HG02970 (cell line): ENCODE data around the gene PPIL1.

Source experiments
- ATAC-seq: cut with Tn5 transposase; IDR thresholded peaks from one replicate; pipeline ENCODE4 v1.9.1; 2021; ENCODE audit warnings: mild to moderate bottlenecking, moderate library complexity, moderate number of reproducible peaks; ENCODE audit not compliant: unreplicated experiment, low FRiP score

The PPIL1 gene

GRCh38 chr6:36857325-36857724, 17.3 kb downstream of the PPIL1 start:
- ATAC-seq: no peak

DNA sequence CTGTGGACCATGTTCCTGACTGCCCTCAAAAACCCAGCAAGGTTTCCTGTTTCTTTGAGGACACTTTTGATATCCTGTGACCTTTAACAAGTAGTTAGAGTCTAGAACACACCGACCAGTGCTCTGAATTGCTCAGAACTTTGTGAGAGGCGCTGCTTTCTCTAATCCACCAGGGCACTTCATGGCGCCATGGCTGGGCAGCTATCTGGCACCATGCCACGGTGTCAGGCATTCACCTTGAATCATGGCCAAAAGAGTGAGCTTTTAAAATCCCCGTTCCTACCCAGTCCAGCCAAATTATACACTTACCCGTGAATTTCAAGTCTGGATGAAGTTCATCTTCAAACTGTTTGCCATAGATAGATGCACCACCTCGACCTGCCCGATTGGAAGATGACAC, 18.3 kb downstream of the PPIL1 start:
- no peak for ATAC-seq

DNA sequence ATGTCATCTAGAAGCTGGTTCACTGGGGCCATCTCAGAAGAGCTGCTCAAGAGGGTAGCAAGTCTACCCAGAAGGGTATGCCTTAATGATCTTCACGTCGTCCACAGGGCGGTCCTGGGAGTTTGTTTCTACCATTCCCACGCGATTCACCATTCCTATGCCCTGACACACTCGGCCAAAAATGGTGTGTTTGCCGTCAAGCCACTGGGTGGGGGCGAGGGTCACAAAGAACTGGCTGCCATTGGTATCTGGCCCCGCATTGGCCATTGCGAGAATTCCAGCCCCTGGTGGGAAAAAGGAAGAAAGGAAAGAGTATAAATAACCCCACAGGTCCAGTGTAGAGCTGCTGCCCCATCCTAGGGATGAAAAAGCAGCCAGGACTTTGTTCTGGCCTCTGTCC, 18.9 kb downstream of the PPIL1 start:
- no peak for ATAC-seq

GRCh38 chr6:36853325-36853724, 21.3 kb downstream of the PPIL1 start:
- ATAC-seq: no peak

DNA sequence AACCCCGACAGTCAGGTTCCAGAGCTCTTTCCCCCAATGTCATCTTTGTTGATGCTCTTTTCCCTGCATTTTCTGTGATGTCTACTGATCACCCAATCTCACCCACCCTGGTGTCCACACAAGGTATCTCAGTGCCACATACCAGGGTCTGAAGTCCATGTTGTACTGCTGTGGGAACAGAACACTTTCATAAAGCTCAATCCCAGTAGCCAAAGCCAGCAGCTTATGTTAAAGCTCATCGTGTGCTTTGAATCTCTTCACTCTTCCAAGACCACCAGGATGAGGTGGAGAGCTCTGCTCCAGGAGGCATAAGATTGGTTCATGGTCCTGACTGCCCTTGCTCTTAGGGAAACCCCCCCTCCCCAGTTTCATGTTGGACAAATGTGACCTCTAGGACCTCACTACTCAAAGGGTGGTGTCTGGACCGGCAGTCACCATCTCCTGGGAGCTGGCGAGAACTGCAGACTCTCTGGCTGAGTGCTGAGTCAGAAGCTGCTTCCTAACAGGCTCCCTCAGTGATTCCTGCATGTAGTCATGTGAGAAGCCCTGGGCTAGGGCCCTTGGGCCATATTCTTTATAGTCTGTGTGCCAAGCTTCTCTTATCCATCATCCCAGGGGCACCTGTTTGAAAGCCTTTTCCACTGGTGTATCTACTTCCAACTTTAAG, 22.0 kb downstream of the PPIL1 start:
- no peak for ATAC-seq

DNA sequence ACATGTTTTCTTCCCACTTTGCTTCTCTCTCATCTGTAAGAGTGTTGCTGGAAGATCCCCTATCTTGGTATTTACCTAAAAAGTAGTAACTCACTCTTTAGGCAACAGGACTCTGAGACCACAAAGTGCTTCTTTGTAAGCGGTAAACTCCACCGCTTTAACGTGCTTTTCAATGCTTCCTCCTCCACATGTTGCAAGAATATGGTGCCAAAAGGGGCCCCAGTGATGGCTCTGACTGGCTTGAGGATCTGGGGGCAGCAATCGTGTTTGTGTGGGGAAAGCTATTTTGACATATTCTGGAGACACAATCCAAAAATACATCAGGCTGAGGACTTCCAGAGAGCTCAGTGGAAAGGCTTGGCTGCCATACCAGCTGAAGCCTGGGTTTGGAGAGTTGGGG, 23.0 kb downstream of the PPIL1 start:
- no peak for ATAC-seq

GRCh38 chr6:36851149-36851614, 23.4 kb downstream of the PPIL1 start:
- no peak for ATAC-seq

DNA sequence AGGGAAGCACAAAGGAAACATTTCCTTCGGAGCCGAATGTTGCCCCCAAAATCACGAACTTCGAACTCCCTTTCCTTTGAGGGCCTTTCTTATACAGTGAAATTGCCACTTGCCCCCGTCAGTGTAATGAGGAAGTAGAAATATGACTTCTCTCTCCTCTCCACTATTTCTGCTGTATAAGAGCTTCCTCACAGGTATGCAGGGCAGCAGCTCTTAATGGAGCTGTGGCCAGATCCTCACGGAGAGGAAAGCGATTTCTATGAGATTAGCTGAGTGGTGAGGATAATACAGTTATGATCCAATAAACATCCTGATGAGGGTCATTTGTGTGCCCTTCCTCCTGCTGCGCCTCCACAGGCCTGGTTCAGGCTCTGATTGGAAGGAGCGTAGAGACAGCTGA, 24.6 kb downstream of the PPIL1 start:
- ATAC-seq: no peak

- no peak for ATAC-seq
Measured at GRCh38 chr6:36848658-36849441, 25.8 kb downstream of the PPIL1 start.

DNA sequence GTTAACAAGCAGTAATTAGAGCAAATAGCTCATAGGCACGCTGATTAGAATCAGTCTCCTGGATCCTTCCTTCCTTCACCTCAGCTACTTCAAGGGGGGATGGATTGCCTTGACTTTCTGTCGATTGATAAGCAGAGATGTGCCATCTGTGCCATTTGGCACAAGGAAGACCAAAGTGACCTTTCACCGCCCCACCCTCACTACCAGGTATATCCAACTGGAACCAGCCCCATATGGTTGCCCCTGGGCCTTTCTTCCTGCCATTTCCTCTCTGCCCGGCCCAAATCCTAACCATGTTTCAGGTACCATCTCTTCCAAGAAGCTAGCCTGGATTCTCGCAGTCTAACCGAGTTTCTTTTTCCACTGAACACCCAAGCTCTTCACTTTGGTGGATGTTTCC, 26.6 kb downstream of the PPIL1 start:
- ATAC-seq: no peak

DNA sequence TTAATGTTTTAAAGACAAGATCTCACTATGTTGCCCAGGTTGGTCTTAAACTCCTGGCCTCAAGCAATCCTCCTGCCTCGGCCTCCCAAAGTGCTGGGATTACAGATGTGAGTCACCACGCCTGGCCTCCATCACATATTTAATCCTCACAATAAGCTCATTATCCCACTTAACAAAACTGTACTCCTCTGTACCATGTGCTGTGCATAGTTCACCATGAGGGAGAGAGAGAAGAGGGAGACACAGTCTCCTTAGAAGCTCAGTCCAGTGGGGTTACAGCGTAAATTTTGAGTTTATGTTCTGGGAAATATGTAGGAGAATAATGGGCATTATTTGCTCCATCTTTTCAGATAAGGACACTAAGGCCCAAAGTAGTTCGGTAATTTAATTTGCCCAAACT, 27.5 kb downstream of the PPIL1 start:
- ATAC-seq: no peak

- ATAC-seq: no peak
Measured at GRCh38 chr6:36845233-36845632, 29.4 kb downstream of the PPIL1 start.

DNA sequence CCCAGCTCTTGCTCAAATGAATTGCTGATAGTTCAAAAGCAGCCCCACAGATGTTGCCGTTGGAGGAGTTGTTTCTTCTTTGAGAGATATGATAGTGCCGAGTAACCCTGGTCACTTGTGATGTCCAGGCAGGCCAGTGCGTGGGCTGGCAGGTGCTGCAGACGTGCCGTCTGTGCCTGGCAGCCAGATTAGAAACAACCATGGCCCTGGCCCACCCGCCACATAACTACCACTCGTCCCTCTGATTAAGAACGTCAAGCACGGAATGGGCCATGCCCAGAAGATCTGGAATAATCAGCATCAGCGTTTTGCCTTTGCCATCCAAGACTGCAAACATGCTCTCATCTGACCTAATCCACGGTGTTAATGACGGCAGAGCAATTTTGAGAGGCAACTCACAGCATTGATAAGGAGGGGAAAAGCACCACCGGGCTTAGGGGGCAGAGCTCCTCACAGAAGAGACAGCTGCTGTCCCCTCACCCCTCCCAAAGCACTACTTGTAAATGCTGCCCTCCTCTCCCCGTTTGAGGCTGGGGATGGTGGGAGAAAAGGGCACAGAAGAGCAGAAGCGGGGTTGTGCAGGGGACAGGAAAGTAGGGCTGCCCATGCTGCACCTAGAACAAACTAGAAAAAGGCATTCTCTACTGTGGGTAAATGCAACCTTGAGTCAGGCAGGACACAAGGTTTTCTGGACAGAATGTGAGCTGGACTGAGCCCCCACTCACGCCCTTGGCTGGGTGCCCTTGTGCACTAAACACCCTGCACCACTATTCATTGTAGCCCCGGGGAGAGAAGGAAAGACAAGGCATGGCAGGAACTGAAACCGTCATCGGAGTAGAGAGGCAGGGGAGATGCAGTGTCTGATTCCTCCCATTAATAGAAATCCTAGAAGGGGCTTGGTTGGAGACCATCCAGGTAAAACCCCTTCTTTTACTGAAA, 30.1 kb downstream of the PPIL1 start:
- no peak for ATAC-seq

GRCh38 chr6:36843170-36843569, 31.4 kb downstream of the PPIL1 start:
- ATAC-seq: no peak

DNA sequence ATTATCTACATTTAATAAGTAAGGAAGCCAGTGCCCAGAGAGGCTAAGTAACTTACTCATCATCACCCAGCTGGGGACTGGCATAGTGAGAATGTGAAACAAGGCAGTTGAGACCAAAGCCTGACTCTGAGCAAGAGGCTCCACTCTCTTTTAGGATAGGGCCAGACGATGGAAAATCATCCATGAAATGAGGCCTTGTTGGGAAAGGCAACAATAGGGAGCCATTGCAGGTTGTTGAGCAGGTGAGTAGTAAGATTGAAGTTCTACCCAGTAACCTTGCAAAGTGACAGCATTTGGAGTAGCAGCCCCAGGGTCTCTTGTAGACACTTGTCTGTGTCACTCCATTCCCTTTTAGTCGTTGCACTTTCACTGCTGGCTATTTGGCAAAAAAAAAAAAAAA, 32.8 kb downstream of the PPIL1 start:
- ATAC-seq: no peak

DNA sequence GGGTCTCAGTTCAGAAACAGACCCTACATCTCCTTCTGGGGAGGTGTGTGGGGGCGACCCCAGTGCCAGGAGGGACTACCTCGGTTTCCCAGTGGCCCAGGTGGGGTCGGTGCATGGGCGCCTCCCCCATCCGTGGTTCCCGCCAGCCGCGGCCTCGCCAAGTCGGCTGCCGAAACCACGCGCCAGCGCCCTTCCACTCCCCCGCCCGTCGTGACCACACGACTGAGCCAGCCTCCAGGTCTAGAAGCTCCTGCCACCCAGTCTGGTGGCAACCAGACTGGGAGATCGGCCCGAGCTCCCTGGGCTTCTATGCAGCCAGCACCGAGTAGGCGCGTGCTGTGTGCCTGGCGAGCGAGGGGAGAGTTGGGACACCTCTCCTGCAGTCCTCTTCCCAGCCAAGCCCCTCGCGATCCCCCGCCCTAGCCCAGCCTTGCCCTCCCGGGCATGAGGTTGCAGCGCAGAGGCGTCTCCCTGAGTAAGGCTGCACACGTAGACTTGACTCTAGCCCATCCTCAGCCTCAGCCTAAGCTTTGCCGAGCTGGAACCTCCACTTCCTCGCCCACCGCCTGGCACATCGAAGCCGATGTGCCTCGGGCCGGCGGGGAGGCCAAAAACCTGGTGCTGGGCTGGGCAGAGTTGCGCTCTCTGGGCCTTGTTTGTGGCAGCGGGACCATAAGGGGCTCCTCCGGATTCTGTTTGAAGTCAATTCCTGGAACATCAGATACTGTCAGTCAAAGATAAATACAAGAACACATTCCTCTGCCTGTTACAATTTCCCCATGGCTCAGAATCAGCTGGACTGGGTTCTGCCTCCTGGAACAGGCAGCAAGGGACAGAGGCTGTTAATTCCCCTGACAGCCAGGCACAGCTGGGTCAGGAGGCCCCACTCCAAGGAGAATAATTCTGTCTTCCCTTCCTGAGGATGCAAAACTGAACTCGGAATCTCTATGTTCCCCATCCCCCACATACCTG, 33.9 kb downstream of the PPIL1 start:
- no peak for ATAC-seq

DNA sequence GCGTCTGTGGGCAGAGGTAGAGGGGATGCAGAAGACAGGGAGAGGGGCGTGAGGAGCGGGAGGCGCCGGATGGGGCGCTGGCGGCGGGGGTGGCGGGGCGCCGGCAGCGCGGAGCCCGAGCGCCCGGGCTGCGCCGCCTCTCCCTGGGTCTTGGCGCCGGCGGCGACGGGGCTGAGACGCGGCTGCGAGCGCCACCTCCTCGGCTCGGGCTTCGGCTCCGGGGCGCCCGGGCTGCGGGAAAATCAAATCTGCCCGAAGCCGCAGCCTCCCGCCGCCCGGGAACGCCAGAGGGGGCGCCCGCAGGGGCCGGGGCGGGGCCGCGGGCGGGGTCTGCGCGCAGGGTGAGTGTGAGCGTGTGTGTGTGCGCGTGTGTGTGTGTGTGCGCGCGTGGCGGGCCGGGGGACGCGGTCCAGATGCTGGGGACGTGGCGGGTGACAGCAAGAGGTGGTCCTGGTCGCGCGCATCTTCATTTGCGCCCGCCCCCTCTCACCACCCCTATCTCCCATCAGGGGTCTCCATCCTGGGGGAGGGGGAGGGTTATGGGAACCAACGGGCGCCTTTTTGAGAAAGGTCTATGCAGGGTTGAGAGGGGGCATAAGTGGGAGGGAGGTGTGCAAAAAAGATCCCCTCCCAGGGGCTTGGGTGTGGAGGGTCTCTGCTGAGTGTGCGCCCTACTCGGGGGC, 34.7 kb downstream of the PPIL1 start:
- ATAC-seq: no peak

DNA sequence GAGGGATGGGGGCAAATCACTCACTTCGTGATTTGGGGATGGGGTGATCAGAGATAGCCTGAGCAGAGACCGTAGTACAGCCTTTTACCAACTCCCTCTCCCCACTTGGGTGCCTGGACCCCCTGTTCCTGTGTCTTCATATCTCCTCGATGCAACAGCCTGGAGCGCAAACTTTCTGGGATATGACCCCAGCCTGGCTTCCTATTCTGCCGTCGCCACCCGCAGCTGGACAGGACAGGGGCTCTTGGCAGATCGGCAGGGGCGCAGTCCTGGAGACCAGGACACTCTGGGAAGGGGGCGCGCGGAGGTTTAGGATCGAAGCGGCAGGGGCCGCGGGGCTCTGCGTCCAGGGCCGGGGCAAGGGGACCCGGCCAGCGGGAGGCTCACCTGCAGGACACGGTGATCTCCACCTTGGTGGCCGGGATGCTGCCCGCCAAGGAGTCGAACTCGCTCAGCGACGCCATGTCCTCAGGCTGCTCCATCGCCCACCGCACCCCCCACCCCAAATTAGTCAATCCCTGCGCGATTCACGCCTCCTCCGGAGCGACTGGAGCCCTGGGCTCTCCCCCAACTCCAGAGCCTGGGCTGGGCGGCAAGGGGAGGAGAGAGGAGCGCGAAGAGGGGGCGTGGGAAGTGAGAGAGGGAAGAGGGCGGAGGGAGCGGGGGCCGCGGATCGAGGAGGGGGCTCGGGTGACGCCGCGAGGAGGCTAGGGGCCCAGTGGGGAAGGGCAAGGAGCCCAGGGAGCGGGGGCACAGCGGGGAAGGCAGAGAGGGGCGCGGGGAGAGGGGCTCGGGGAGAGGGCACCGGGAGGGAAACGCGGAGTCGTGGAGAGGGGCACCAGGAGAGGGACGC, 35.5 kb downstream of the PPIL1 start, which contains the start of gene CPNE5:
Gene CPNE5 (minus strand): TSS at position 549 of the 853 bp plus-strand sequence. CDS start 67 bp downstream, at position 482.
- ATAC-seq: no peak
